WTC11 (cell line): ENCODE results near the gene RTBDN. TPM values are rescaled to one million over a fixed set of nuclear protein-coding genes. Genes with fewer than 3 reads are reported as not detected.

Experiments
- ATF1 ChIP-seq: sonication (generic); formaldehyde crosslinking; IDR thresholded peaks from 2 replicates; pipeline ENCODE4 v1.8.1; 2023; ENCODE audit warnings: mild to moderate bottlenecking, moderate library complexity, missing genetic modification reagents
- CREM ChIP-seq: sonication (generic); formaldehyde crosslinking; IDR thresholded peaks from 2 replicates; pipeline ENCODE4 v1.8.1; 2022; ENCODE audit warnings: mild to moderate bottlenecking, missing genetic modification reagents, moderate library complexity
- ELF4 ChIP-seq: sonication (generic); formaldehyde crosslinking; IDR thresholded peaks from 2 replicates; pipeline ENCODE4 v1.8.1; 2022; ENCODE audit warnings: low read depth, mild to moderate bottlenecking, moderate library complexity, missing genetic modification reagents
- ETV6 ChIP-seq: sonication (generic); formaldehyde crosslinking; IDR thresholded peaks from 2 replicates; pipeline ENCODE4 v1.8.1; 2022; ENCODE audit warnings: mild to moderate bottlenecking, missing genetic modification reagents
- FOXJ3 ChIP-seq: sonication (generic); formaldehyde crosslinking; IDR thresholded peaks from 2 replicates; pipeline ENCODE4 v1.9.0; 2021; ENCODE audit warnings: missing genetic modification reagents, mild to moderate bottlenecking, borderline replicate concordance
- FOXP1 ChIP-seq: sonication (generic); formaldehyde crosslinking; IDR thresholded peaks from 2 replicates; pipeline ENCODE4 v1.8.0; 2022; ENCODE audit warnings: missing genetic modification reagents, mild to moderate bottlenecking, moderate library complexity, borderline replicate concordance
- GTF2I ChIP-seq: fragments of 250-450 bp; sonication (Bioruptor Pico); conservative IDR thresholded peaks from 2 replicates; pipeline ENCODE4 v1.4.0; 2021; ENCODE audit warnings: mild to moderate bottlenecking
- NFATC4 ChIP-seq: fragments of 250-450 bp; sonication (Bioruptor Pico); IDR thresholded peaks from 2 replicates; pipeline ENCODE4 v1.9.0; 2021; ENCODE audit warnings: mild to moderate bottlenecking
- NR1H2 ChIP-seq: sonication (generic); formaldehyde crosslinking; IDR thresholded peaks from 2 replicates; pipeline ENCODE4 v1.9.0; 2021; ENCODE audit warnings: mild to moderate bottlenecking, moderate library complexity, missing genetic modification reagents
- NR3C1 ChIP-seq: sonication (generic); formaldehyde crosslinking; conservative IDR thresholded peaks from 2 replicates; pipeline ENCODE4 v1.8.1; 2023; ENCODE audit warnings: low read depth, mild to moderate bottlenecking, missing genetic modification reagents
- OVOL2 ChIP-seq: fragments of 250-450 bp; sonication (Bioruptor Pico); IDR thresholded peaks from 2 replicates; pipeline ENCODE4 v1.9.0; 2021; ENCODE audit warnings: mild to moderate bottlenecking, borderline replicate concordance
- PRRX2 ChIP-seq: fragments of 250-450 bp; sonication (Bioruptor Pico); IDR thresholded peaks from 2 replicates; pipeline ENCODE4 v1.8.0; 2021; ENCODE audit warnings: mild to moderate bottlenecking
- TEAD1 ChIP-seq: sonication (generic); formaldehyde crosslinking; IDR thresholded peaks from 2 replicates; pipeline ENCODE4 v1.8.0; 2022; ENCODE audit warnings: mild to moderate bottlenecking, missing genetic modification reagents
- TEAD4 ChIP-seq: sonication (generic); formaldehyde crosslinking; IDR thresholded peaks from 2 replicates; pipeline ENCODE4 v1.8.0; 2022; ENCODE audit warnings: mild to moderate bottlenecking, missing genetic modification reagents
- ZNF121 ChIP-seq: sonication (generic); formaldehyde crosslinking; IDR thresholded peaks from 2 replicates; pipeline ENCODE4 v1.8.0; 2023; ENCODE audit warnings: missing genetic modification reagents
- ZNF138 ChIP-seq: sonication (generic); formaldehyde crosslinking; conservative IDR thresholded peaks from 2 replicates; pipeline ENCODE4 v1.8.1; 2022; ENCODE audit warnings: mild to moderate bottlenecking, moderate library complexity, missing genetic modification reagents
- ZNF317 ChIP-seq: sonication (generic); formaldehyde crosslinking; IDR thresholded peaks from 2 replicates; pipeline ENCODE4 v1.8.1; 2023; ENCODE audit warnings: low read depth, mild to moderate bottlenecking, moderate library complexity, missing genetic modification reagents, borderline replicate concordance
- ZNF396 ChIP-seq: fragments of 250-450 bp; sonication (Bioruptor Pico); IDR thresholded peaks from 2 replicates; pipeline ENCODE4 v1.8.0; 2021; ENCODE audit warnings: mild to moderate bottlenecking, moderate library complexity, borderline replicate concordance
- total RNA-seq: library from RNA; stranded (reverse); gene quantifications from 3 replicates; pipeline ENCODE4 v1.2.3, GENCODE V29; 2021
- TF ChIP-seq, protein P1 (sequence below): fragments of 250-450 bp; sonication (Bioruptor Pico); conservative IDR thresholded peaks from 2 replicates; pipeline ENCODE4 v1.9.0; 2021; ENCODE audit warnings: mild to moderate bottlenecking
- TF ChIP-seq, protein P2 (sequence below): sonication (generic); formaldehyde crosslinking; IDR thresholded peaks from 2 replicates; pipeline ENCODE4 v1.8.1; 2023; ENCODE audit warnings: mild to moderate bottlenecking, missing genetic modification reagents, moderate library complexity
- TF ChIP-seq, protein P3 (sequence below): sonication (generic); formaldehyde crosslinking; IDR thresholded peaks from 2 replicates; pipeline ENCODE4 v1.8.0; 2022; ENCODE audit warnings: mild to moderate bottlenecking, missing genetic modification reagents
- TF ChIP-seq, protein P4 (sequence below): fragments of 200-600 bp; IDR thresholded peaks from 2 replicates; pipeline ENCODE4 v1.8.0; 2022; ENCODE audit warnings: antibody characterized with exemption
- TF ChIP-seq, protein P5 (sequence below): fragments of 250-450 bp; sonication (Bioruptor Pico); IDR thresholded peaks from 2 replicates; pipeline ENCODE4 v1.9.0; 2021; ENCODE audit warnings: mild to moderate bottlenecking
- TF ChIP-seq, protein P6 (sequence below): sonication (generic); formaldehyde crosslinking; IDR thresholded peaks from 2 replicates; pipeline ENCODE4 v1.8.1; 2023; ENCODE audit warnings: mild to moderate bottlenecking, missing genetic modification reagents
- TF ChIP-seq, protein P7 (sequence below): fragments of 250-450 bp; sonication (Bioruptor Pico); IDR thresholded peaks from 2 replicates; pipeline ENCODE4 v1.9.0; 2021; ENCODE audit warnings: mild to moderate bottlenecking
- TF ChIP-seq, protein P8 (sequence below): sonication (generic); formaldehyde crosslinking; IDR thresholded peaks from 2 replicates; pipeline ENCODE4 v1.8.0; 2022; ENCODE audit warnings: mild to moderate bottlenecking, missing genetic modification reagents

The RTBDN gene
- total RNA-seq, 1 experiment from 2014 or later = 2.4 TPM

DNA sequence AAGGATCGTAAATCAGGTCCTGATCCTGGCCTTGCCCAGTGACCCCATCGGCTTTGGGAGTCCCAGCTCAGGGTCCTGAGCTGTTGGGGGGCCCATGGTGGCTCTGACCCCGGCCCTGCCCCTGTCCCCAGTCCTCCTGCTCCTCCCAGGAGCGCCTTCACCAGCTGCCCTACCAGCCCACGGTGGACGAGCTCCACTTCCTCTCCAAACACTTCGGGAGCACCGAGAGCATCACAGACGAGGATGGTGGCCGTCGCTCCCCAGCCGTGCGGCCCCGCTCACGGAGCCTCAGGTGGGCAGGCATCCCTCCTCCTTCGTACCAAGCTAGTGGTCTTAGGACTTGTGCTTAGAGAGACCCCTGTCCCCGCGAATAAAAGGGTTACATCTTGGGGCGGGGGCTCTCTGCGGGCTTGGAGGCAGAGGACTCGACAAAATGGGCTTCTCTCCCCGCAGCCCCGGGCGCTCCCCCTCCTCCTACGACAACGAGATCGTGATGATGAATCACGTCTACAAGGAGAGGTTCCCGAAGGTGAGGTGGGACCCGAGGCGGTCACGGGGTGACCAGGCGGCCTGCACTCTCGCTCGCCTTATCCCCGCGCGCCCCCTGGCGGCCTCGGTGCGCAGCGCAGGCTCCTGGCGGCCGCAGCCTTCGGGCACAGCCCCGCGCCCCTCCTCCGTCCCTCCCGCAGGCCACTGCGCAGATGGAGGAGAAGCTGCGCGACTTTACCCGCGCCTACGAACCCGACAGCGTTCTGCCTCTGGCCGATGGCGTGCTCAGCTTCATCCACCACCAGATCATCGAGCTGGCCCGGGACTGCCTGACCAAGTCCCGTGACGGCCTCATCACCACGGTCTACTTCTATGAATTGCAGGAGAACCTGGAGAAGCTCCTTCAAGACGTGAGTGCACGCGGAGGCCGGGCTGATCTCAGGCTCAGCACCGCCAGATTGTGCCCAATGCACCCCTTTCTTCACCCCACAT is 13.1 kb upstream of the RTBDN start (continued):
- TF ChIP-seq, protein P1, sequence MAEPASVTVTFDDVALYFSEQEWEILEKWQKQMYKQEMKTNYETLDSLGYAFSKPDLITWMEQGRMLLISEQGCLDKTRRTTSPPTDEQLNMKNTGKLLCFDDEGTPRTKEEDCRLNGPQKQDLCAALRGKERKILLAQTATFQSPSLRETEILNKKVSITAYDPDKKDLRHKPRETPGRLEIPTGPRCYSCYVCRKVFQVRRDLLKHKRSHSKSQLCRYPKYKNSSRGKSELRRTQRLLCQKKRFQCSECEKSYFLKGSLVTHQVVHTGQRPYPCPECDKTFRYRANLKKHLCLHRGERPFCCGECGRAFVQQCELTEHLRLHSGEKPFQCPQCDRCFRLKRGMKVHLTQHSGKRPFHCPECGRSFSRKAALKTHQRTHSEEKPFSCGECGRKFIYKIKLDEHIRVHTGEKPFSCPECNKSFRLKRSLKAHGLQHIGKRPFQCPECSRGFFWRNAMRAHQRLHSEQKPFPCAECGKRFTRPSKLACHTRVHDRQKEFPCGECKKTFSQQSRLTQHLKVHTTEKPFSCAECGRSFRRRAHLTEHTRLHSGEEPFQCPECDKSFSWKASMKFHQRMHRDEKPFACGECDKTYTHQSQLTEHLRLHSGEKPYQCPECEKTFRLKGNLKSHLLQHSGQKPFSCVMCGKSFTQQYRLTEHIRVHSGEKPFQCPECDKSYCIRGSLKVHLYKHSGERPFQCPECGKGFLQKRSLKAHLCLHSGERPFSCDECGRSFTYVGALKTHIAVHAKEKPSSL (CRISPR knock-in tag) = no peak
- TF ChIP-seq TEAD4 (CRISPR knock-in tag) (no peak), NFATC4 (CRISPR knock-in tag) (no peak), OVOL2 (CRISPR knock-in tag) (no peak), FOXP1 (peak; percentile 19; the same call in 1 of the 2 replicates), FOXJ3 (CRISPR knock-in tag) (no peak), ZNF121 (0 out of 2 replicates have a peak, but pooled peaks have one; percentile 2), ETV6 (CRISPR knock-in tag) (no peak), ZNF317 (CRISPR knock-in tag) (no peak), ELF4 (no peak), NR3C1 (no peak), PRRX2 (CRISPR knock-in tag) (no peak), NR1H2 (CRISPR knock-in tag) (no peak), ATF1 (no peak), ZNF396 (no peak), GTF2I (no peak), TEAD1 (CRISPR knock-in tag) (0 out of 2 replicates have a peak, but pooled peaks have one; percentile 14), ZNF138 (no peak), CREM (no peak)
- TF ChIP-seq, protein P2, sequence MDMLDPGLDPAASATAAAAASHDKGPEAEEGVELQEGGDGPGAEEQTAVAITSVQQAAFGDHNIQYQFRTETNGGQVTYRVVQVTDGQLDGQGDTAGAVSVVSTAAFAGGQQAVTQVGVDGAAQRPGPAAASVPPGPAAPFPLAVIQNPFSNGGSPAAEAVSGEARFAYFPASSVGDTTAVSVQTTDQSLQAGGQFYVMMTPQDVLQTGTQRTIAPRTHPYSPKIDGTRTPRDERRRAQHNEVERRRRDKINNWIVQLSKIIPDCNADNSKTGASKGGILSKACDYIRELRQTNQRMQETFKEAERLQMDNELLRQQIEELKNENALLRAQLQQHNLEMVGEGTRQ (CRISPR knock-in tag) = peak; percentile 80
- TF ChIP-seq, protein P3, sequence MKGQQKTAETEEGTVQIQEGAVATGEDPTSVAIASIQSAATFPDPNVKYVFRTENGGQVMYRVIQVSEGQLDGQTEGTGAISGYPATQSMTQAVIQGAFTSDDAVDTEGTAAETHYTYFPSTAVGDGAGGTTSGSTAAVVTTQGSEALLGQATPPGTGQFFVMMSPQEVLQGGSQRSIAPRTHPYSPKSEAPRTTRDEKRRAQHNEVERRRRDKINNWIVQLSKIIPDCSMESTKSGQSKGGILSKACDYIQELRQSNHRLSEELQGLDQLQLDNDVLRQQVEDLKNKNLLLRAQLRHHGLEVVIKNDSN (CRISPR knock-in tag) = peak; percentile 80
- TF ChIP-seq, protein P4, sequence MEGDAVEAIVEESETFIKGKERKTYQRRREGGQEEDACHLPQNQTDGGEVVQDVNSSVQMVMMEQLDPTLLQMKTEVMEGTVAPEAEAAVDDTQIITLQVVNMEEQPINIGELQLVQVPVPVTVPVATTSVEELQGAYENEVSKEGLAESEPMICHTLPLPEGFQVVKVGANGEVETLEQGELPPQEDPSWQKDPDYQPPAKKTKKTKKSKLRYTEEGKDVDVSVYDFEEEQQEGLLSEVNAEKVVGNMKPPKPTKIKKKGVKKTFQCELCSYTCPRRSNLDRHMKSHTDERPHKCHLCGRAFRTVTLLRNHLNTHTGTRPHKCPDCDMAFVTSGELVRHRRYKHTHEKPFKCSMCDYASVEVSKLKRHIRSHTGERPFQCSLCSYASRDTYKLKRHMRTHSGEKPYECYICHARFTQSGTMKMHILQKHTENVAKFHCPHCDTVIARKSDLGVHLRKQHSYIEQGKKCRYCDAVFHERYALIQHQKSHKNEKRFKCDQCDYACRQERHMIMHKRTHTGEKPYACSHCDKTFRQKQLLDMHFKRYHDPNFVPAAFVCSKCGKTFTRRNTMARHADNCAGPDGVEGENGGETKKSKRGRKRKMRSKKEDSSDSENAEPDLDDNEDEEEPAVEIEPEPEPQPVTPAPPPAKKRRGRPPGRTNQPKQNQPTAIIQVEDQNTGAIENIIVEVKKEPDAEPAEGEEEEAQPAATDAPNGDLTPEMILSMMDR = peak; percentile 99
- TF ChIP-seq, protein P5, sequence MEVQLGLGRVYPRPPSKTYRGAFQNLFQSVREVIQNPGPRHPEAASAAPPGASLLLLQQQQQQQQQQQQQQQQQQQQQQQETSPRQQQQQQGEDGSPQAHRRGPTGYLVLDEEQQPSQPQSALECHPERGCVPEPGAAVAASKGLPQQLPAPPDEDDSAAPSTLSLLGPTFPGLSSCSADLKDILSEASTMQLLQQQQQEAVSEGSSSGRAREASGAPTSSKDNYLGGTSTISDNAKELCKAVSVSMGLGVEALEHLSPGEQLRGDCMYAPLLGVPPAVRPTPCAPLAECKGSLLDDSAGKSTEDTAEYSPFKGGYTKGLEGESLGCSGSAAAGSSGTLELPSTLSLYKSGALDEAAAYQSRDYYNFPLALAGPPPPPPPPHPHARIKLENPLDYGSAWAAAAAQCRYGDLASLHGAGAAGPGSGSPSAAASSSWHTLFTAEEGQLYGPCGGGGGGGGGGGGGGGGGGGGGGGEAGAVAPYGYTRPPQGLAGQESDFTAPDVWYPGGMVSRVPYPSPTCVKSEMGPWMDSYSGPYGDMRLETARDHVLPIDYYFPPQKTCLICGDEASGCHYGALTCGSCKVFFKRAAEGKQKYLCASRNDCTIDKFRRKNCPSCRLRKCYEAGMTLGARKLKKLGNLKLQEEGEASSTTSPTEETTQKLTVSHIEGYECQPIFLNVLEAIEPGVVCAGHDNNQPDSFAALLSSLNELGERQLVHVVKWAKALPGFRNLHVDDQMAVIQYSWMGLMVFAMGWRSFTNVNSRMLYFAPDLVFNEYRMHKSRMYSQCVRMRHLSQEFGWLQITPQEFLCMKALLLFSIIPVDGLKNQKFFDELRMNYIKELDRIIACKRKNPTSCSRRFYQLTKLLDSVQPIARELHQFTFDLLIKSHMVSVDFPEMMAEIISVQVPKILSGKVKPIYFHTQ = no peak
- TF ChIP-seq, protein P6, sequence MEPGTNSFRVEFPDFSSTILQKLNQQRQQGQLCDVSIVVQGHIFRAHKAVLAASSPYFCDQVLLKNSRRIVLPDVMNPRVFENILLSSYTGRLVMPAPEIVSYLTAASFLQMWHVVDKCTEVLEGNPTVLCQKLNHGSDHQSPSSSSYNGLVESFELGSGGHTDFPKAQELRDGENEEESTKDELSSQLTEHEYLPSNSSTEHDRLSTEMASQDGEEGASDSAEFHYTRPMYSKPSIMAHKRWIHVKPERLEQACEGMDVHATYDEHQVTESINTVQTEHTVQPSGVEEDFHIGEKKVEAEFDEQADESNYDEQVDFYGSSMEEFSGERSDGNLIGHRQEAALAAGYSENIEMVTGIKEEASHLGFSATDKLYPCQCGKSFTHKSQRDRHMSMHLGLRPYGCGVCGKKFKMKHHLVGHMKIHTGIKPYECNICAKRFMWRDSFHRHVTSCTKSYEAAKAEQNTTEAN = no peak
- TF ChIP-seq, protein P7, sequence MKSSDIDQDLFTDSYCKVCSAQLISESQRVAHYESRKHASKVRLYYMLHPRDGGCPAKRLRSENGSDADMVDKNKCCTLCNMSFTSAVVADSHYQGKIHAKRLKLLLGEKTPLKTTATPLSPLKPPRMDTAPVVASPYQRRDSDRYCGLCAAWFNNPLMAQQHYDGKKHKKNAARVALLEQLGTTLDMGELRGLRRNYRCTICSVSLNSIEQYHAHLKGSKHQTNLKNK (CRISPR knock-in tag) = no peak
- TF ChIP-seq, protein P8, sequence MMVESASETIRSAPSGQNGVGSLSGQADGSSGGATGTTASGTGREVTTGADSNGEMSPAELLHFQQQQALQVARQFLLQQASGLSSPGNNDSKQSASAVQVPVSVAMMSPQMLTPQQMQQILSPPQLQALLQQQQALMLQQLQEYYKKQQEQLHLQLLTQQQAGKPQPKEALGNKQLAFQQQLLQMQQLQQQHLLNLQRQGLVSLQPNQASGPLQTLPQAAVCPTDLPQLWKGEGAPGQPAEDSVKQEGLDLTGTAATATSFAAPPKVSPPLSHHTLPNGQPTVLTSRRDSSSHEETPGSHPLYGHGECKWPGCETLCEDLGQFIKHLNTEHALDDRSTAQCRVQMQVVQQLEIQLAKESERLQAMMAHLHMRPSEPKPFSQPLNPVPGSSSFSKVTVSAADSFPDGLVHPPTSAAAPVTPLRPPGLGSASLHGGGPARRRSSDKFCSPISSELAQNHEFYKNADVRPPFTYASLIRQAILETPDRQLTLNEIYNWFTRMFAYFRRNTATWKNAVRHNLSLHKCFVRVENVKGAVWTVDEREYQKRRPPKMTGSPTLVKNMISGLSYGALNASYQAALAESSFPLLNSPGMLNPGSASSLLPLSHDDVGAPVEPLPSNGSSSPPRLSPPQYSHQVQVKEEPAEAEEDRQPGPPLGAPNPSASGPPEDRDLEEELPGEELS (CRISPR knock-in tag) = peak; percentile 38; the same call in 1 of the 2 replicates
